Measurements from ENCODE around the gene UCHL5. TPM values are rescaled to one million over a fixed set of nuclear protein-coding genes. Genes with fewer than 3 reads are reported as not detected.
A peak's percentile ranks its signal among the peaks of the same experiment; 100 is the strongest.
"Not testable (repeated sequence)": the region's sequence is repeated elsewhere in the genome, so short reads cannot be mapped to it uniquely, and the experiment has no call there.

UCHL5 gene
- total RNA-seq, 1 donor from 2014 or later = 31.5 TPM

- DNase-seq (ENCODE audit: low spot score) = peak; percentile 63
Observed at GRCh38 chr1:193013005-193013404, 46.2 kb downstream of the UCHL5 start.

GRCh38 chr1:193011406-193011805 is 47.8 kb downstream of the UCHL5 start:
- no peak for DNase-seq (ENCODE audit: low spot score)

GRCh38 chr1:193009501-193009900 is 49.7 kb downstream of the UCHL5 start:
- DNase-seq (ENCODE audit: low spot score) = no peak

GRCh38 chr1:193005785-193006184 is 53.4 kb downstream of the UCHL5 start:
- no peak for DNase-seq (ENCODE audit: low spot score)

- DNase-seq (ENCODE audit: low spot score) = no peak
Observed at GRCh38 chr1:192998536-192998935, 60.6 kb downstream of the UCHL5 start.

- no peak for DNase-seq (ENCODE audit: low spot score)
Observed at GRCh38 chr1:192994141-192994540, 65.0 kb downstream of the UCHL5 start.

DNA sequence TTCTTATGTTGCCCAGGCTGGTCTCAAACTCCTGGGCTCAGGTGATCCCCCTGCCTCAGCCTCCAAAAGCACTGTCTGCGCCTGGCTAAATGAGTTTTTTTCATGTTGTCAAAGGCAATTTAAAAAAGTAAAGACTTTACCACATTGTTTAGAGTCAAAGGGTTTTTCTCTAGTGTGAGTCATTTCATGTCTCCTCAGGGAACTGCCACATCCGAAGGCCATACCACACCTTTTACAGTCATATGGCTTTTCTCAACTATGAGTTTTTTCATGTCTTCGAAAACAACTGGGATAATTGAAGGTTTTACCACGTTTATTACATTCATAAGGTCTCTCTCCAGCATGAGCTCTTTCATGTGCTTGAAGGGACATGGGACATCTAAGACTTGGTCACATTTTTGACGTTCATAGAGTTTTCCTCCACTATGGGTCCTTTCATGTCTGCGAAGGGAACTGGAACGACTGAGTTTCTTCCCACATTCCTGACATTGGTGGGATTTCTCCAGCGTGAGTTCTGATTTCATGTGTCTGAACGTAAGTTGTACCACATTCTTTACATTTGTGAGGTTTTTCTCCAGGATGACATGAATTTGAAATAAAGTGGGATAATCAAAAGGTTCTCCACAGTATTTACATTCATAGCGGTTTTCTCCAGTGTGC is 65.6 kb downstream of the UCHL5 start:
- DNase-seq (ENCODE audit: low spot score) = no peak

GRCh38 chr1:192986748-192987334 is 72.3 kb downstream of the UCHL5 start:
- not testable (repeated sequence) for DNase-seq (ENCODE audit: low spot score)

GRCh38 chr1:192986110-192986747 is 72.9 kb downstream of the UCHL5 start:
- peak; percentile 60 for DNase-seq (ENCODE audit: low spot score)

- no peak for DNase-seq (ENCODE audit: low spot score)
Observed at GRCh38 chr1:192984080-192984479, 75.1 kb downstream of the UCHL5 start.

DNA sequence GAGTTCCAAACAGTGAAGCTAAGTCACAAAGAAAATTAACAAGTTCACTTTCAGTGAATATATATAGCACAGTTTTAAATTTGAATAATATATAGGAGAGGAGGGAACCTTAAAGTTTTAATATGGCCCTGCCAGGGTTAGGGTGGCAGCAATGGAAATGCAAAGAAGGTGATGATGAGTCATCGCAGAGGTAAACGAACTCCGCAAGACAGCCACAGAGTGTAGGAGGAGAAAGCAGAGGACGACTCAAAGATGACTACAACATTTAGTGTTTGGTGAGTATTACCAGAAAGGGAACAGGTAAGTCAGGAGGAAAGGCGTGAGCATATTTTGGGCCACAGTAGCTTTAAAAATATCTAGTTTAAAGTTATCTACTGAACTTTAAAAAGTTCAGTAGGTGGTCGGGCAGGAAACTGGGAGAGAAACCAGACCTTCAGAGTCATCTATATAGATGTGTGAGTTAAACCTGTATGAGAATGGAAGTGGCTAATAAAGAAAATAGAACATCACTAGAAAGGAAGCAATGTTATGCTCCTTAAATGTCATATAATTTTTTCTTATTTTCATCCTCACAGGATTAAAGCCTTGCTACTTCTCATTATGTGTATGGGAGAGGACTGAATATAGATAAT is 75.7 kb downstream of the UCHL5 start:
- no peak for DNase-seq (ENCODE audit: low spot score)

DNA sequence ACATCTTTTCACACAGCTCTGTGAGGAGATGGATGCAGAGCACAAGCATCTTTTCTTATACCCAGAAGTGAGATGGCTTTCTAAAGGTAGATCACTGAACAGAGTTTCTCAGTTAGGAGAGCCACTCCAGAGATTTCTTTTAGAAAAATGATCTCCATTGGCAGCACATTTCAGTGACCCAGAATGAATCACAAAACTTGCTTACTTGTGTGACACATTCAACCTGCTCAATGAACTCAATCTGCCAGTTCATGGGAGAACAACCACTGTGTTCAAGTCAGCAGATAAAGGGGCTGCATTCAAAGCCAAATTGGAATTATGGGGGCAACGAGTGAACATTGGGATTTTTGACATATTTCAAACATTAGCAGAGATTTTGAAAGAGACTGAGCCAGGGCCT is 78.3 kb downstream of the UCHL5 start:
- DNase-seq (ENCODE audit: low spot score) = no peak

DNA sequence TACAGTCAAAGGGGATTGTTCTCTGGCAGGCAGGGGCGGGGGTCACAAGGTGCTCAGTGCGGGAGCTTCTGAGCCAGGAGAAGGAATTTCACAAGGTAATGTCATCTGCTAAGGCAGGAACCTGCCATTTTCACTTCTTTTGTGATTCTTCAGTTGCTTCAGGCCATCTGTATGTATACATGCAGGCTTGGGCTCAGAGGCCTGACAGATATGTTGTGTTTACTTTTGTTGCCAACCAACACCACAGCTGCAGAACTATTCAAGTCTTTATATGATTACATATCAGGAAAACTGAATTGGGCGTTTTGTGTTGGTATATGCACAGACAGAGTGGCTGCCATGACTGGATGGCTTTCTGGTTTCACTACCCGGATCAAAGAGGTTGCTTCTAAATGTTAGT is 78.8 kb downstream of the UCHL5 start:
- not testable (repeated sequence) for DNase-seq (ENCODE audit: low spot score)

GRCh38 chr1:192979542-192979941 is 79.6 kb downstream of the UCHL5 start:
- no peak for DNase-seq (ENCODE audit: low spot score)

DNA sequence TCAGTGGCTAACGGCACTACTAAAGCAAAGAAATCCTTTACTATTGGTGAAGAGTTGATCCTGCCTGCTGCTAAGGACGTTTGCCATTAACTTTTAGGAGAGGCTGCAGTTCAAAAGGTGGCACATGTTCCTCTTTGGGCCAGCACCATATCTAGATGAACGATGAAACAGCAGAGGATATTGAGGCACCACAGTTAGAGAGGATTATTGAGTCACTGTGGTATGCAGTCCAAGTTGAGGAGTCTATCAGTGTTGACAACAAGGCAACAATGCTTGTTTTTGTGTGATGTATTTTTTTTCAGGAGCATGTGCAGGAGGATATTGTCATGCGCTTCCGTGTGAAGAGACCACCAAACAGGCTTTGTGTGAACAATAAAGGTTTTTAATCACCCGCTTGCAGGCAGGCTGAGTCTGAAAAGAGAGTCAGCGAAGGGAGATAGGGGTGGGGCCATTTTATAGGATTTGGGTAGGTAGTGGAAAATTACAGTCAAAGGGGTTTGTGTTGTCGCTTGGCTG is 80.9 kb downstream of the UCHL5 start:
- no peak for DNase-seq (ENCODE audit: low spot score)

- DNase-seq (ENCODE audit: low spot score) = no peak
Observed at GRCh38 chr1:192977089-192977706, 82.0 kb downstream of the UCHL5 start.

- DNase-seq (ENCODE audit: low spot score) = no peak
Observed at GRCh38 chr1:192976576-192976975, 82.6 kb downstream of the UCHL5 start.

DNA sequence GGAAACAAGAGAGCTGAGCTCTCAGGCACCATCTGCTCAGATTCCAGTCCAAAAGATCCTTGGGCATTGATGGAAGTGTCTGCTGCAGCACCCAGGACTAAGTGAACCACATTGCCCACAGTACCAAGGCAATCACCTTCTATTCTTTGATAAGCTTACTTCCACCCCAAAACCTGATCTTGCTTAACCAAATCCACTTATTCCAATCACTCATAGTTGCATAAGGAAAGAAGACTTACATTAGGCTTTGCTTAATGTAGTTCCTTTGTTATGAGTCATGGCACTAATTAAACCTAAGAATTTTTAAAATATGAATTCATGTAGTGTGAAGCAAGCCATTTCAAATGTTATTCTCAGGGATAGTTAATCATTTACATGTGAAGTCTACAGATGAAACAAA is 84.5 kb downstream of the UCHL5 start:
- DNase-seq (ENCODE audit: low spot score) = no peak

DNA sequence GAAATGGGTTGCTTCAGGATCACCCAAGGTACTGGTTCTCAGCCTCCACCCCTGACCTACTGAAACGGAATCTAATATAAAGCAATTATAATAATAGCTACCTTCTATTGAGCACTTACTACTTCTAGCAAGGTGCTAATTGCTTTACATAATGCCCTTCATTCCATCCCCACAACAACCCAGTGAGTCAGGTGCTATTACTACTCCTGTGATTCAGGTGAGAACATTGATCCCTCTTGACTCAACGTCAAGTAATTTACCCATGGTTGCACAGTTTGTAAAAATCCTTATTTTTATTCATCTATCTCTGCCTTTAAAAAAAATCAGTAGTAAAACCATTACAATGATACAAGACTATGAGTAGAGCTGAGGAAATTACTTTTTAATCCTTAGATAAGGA is 85.2 kb downstream of the UCHL5 start:
- no peak for DNase-seq (ENCODE audit: low spot score)

DNA sequence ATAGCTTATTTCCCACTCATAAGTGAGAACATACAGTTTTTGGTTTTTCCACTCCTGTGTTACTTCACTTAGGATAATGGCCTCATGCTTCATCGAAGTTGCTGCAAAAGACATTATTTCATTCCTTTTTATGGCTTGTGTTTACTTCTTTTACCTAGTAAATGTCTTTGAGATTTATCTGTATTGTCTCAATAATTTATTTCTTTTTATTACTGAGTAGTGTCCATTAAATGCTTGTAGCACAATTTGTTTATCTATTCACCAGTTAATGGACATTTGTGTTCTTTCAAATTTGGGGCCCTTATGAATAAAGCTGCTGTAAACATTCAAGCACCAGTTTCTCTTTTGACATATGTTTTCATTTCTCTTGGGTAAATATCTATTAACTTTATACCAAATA is 86.0 kb downstream of the UCHL5 start:
- no peak for DNase-seq (ENCODE audit: low spot score)

- no peak for DNase-seq (ENCODE audit: low spot score)
Observed at GRCh38 chr1:192969091-192969490, 90.1 kb downstream of the UCHL5 start.

DNA sequence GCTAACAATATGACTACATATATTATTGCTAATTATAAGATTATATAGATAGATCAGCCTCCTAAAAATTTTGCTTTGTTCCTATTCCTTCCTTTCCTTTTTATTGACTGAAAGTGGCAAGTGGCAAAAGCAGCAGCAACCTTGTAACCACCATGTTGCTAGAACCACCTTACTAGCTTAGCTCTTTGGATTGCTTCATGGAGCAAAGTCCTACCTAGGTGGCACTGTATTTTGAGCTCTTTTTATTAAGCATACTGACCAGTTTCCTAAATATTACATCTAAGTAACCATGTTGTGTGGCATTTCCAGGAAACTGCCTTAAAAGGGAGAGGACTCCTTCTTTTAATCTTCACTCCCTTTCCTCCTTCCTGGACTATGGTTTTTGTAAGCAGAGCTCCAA is 90.8 kb downstream of the UCHL5 start:
- no peak for DNase-seq (ENCODE audit: low spot score)
